Stomach (tissue), 19 donors: ENCODE measurements around the gene TRIM48. TPM values are rescaled to one million over a fixed set of nuclear protein-coding genes. Genes with fewer than 3 reads are reported as not detected.
"Not testable (repeated sequence)": the region's sequence is repeated elsewhere in the genome, so short reads cannot be mapped to it uniquely, and the experiment has no call there.

ENCODE experiments used
- DNase-seq, 2 donors: peaks; one replicate each; pipeline versions ENCODE4 v3.0.0 to v3.0.0-alpha.2; 2013 to 2019
- H3K27ac ChIP-seq, 5 donors: fragments of 200-600 bp in 4 of 5; sonication (generic) in 4 of 5; one replicate each; pipeline ENCODE4 v1.5.1; 2013 to 2019; ENCODE audit warnings: mild to moderate bottlenecking in 1 of 5, moderate library complexity in 1 of 5
- H3K27me3 ChIP-seq, 3 donors: fragments of 200-600 bp; sonication (generic); one replicate each; pipeline ENCODE4 v1.5.1; 2017 to 2019; ENCODE audit warnings: mixed run types in 1 of 3
- H3K36me3 ChIP-seq, 4 donors: fragments of 200-600 bp; sonication (generic); 1 replicate in 3 of 4; 2 replicates in 1 of 4; pipeline ENCODE4 v1.5.1; 2016 to 2019
- H3K4me1 ChIP-seq, 4 donors: fragments of 200-600 bp; sonication (generic); one replicate each; pipeline ENCODE4 v1.5.1; 2016 to 2019
- H3K4me3 ChIP-seq, 4 donors: fragments of 200-600 bp; sonication (generic) in 3 of 4; one replicate each; pipeline ENCODE4 v1.5.1; 2016 to 2019; ENCODE audit warnings: mild to moderate bottlenecking in 1 of 4
- H3K9me3 ChIP-seq, 4 donors: fragments of 200-600 bp; sonication (generic); one replicate each; pipeline ENCODE4 v1.5.1; 2016 to 2019
- EP300 ChIP-seq: sonication (generic); formaldehyde crosslinking; IDR thresholded peaks from one replicate; pipeline ENCODE4 v1.6.1; 2017; ENCODE audit warnings: antibody characterized with exemption
- POLR2A ChIP-seq, 4 donors: fragments of 450-650 bp; IDR thresholded peaks; one replicate each; pipeline ENCODE4 v1.6.1; 2016; ENCODE audit warnings: antibody characterized with exemption in 4 of 4, control low read depth in 2 of 4, mild to moderate bottlenecking in 1 of 4, moderate library complexity in 1 of 4
- POLR2AphosphoS5 ChIP-seq, 3 donors: sonication (generic); formaldehyde crosslinking; IDR thresholded peaks; one replicate each; pipeline ENCODE4 v1.6.1; 2016; ENCODE audit warnings: antibody characterized with exemption in 3 of 3
- WGBS, 5 donors: extraction: QIAGEN DNeasy Blood & Tissue Kit in 3 of 5; methylation state at CpG; one replicate each; pipeline versions ENCODE4 v1.1.5 to v1.1.7; 2013 to 2018; 5-methylcytosine and 5-hydroxymethylcytosine counted together
- intact Hi-C: fragments of 100-400 bp; cut with DNase I; formaldehyde crosslinking; loops from one replicate; pipeline ENCODE4 v1.15.1; 2023; ENCODE audit warnings: low total_unique reads
- long read RNA-seq, 10 donors: transcript quantifications; one replicate each; lab custom pipeline, GENCODE V29; 2026
- polyA plus RNA-seq, 3 donors: library from polyadenylated mRNA; stranded (reverse); fragments of 200-250 nt; gene quantifications; one replicate each; pipeline ENCODE4 v1.2.3, GENCODE V29; 2013
- small RNA-seq, 4 donors: library from RNA; depleted of rRNA; stranded (forward); fragments of <200 nt; gene quantifications; one replicate each; pipeline ENCODE3, GENCODE V24; 2016
- total RNA-seq, 5 donors: library from RNA; depleted of rRNA; stranded (reverse); fragments of >200 nt; gene quantifications; one replicate each; pipeline versions ENCODE4 v1.1.0 to v1.2.3, GENCODE V29; 2014 to 2016
- TF ChIP-seq, protein P1 (sequence below), 7 experiments: fragments of 450-650 bp in 4 of 7; fragments of 200-600 bp in 3 of 7; sonication (generic) in 3 of 7; IDR thresholded peaks; one replicate each; pipeline ENCODE4 v1.5.1; 2016 to 2019; ENCODE audit warnings: antibody characterized with exemption in 7 of 7, control low read depth in 2 of 7, mild to moderate bottlenecking in 1 of 7
- donor health status: healthy with polysubstance abuse.
- donor health status: Bipolar disorder and iron deficiency.
- donor health status: healthy.

Gene TRIM48, protein sequence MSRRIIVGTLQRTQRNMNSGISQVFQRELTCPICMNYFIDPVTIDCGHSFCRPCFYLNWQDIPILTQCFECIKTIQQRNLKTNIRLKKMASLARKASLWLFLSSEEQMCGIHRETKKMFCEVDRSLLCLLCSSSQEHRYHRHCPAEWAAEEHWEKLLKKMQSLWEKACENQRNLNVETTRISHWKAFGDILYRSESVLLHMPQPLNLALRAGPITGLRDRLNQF
- total RNA-seq (not detected), polyA plus RNA-seq (not detected)
- long read RNA-seq, donor 1, result 0 reads
- long read RNA-seq, donor 2, result 0 reads
- long read RNA-seq, donor 3, result 0 reads
- long read RNA-seq, donor 4, result 0 reads
- long read RNA-seq, donor 5, result 0 reads
- long read RNA-seq, donor 6, result 0 reads
- long read RNA-seq, donor 7, result 0 reads
- long read RNA-seq, donor 8, result 0 reads
- long read RNA-seq, donor 9, result 0 reads
- long read RNA-seq, donor 10, result 0 reads

DNA sequence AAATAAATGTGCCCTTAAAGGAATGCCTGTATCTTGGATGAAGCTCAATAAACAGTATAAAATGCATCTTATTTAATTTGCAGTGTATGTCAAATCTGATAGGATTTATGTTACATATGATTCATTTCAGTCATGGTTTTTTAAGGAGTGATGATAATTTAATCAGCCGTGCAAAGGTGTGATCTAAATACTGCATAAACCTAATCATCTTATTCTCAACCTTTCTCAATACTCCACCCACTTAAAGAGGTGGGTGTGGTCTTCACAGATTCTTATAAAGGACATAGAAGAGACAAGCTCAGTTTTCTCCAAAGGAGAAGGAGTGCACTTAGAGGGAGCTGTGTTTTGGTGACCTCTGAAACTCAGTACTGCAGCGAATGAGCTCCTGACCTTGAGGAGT is at the start of gene TRIM48:
Gene TRIM48, plus strand, starts transcription at position 301 of the 400 bp plus-strand sequence. CDS start 113 bp downstream, outside the sequence.
- H3K4me3 ChIP-seq, H3K4me1 ChIP-seq, intact Hi-C loops, H3K36me3 ChIP-seq, DNase-seq, H3K27me3 ChIP-seq, H3K27ac ChIP-seq: not testable (repeated sequence)
- WGBS, 5 donors, result 43 to 60% (median 51%) methylated on average over 2 of the region's 2 CpGs
- peaks cover 0 to 19% (median 2%) of the 10 kb centered on the region in 4 donors for H3K9me3 ChIP-seq

DNA sequence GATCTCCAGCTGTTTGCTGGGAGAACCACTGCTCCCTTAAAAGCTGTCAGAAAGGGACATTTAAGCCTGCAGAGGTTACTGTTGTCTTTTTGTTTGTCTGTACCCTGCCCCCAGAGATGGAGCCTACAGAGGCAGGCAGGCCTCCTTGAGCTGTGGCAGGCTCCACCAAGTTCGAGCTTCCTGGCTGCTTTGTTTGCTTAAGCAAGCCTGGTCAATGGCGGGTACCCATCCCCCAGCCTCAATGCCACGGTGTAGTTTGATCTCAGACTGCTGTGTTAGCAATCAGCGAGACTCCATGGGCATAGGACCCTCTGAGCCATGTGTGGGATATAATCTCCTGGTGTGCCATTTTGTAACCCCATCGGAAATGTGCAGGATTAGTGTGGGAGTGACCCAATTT is 23.6 kb upstream of the TRIM48 start:
- DNase-seq, H3K27ac ChIP-seq, intact Hi-C loops, H3K27me3 ChIP-seq, H3K36me3 ChIP-seq, H3K4me3 ChIP-seq, H3K4me1 ChIP-seq: not testable (repeated sequence)
- H3K9me3 ChIP-seq, result peaks cover 0 to 62% (median 12%) of the 10 kb centered on the region in 4 donors
- WGBS, 5 donors, result 49 to 65% (median 62%) methylated on average over 3 to 5 of the region's 5 CpGs

DNA sequence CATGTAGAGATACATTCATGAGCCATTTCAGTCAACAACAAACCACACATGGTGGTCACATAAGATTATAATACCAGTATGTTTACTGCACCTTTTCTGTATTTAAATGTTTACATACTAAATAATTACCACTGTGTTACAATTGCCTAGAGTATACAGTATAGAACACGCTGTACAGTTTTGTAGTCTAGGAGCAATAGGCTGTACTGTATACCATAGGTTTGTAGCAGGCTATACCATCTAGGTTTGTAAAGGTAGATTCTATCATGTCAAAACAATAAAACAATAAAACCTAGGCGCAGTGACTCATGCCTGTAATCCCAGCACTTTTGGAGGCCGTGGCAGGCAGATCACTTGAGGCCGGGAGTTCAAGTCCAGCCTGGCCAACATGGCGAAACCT is 1.1 kb downstream of the TRIM48 start:
- intact Hi-C loops, result no loop called here
- no peak overlapping the region for H3K27ac ChIP-seq
- TF ChIP-seq, protein P1, sequence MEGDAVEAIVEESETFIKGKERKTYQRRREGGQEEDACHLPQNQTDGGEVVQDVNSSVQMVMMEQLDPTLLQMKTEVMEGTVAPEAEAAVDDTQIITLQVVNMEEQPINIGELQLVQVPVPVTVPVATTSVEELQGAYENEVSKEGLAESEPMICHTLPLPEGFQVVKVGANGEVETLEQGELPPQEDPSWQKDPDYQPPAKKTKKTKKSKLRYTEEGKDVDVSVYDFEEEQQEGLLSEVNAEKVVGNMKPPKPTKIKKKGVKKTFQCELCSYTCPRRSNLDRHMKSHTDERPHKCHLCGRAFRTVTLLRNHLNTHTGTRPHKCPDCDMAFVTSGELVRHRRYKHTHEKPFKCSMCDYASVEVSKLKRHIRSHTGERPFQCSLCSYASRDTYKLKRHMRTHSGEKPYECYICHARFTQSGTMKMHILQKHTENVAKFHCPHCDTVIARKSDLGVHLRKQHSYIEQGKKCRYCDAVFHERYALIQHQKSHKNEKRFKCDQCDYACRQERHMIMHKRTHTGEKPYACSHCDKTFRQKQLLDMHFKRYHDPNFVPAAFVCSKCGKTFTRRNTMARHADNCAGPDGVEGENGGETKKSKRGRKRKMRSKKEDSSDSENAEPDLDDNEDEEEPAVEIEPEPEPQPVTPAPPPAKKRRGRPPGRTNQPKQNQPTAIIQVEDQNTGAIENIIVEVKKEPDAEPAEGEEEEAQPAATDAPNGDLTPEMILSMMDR (IDR thresholded peaks at IDR 0.05), result no peak
- TF ChIP-seq POLR2AphosphoS5 (IDR thresholded peaks at IDR 0.05) (no peak), POLR2A (IDR thresholded peaks at IDR 0.05) (no peak), EP300 (no peak)
- 69 to 95% (median 77%) methylated on average over 5 of the region's 5 CpGs for WGBS, 5 donors
- H3K4me1 ChIP-seq, result no peaks in the 10 kb centered on the region
- no peaks in the 10 kb centered on the region for H3K36me3 ChIP-seq
- peaks cover 0 to 15% (median 2%) of the 10 kb centered on the region in 4 donors for H3K9me3 ChIP-seq
- no peaks in the 10 kb centered on the region for H3K27me3 ChIP-seq
- DNase-seq, result no peak
- no peak overlapping the region for H3K4me3 ChIP-seq

Small RNAs within 50 kb of the gene (small RNA-seq; reads per million reads assigned to genes)
- gene AP005597.4, result 0 reads per million in 4 donors

Other genes starting within 250 kb of the TRIM48 start
- not detected for gene OR4A16, start 81.0 kb downstream of the TRIM48 start, total RNA-seq
- gene OR4A16, start 81.0 kb downstream of the TRIM48 start, polyA plus RNA-seq, result not detected
- gene OR4A15, start 105.8 kb downstream of the TRIM48 start, total RNA-seq, result not detected
- gene OR4A15, start 105.8 kb downstream of the TRIM48 start, polyA plus RNA-seq, result not detected